Ishikawa (cell line): ENCODE measurements around the gene PRL.

Experiments used
- CEBPB ChIP-seq: IDR thresholded peaks from 2 replicates; pipeline ENCODE4 v1.6.1; 2012
- CREB1 ChIP-seq: IDR thresholded peaks from 2 replicates; pipeline ENCODE4 v1.6.1; 2012; ENCODE audit warnings: low read depth
- EGR1 ChIP-seq: IDR thresholded peaks from 2 replicates; pipeline ENCODE4 v1.6.1; 2012
- EP300 ChIP-seq: IDR thresholded peaks from 2 replicates; pipeline ENCODE4 v1.6.1; 2012; ENCODE audit warnings: borderline replicate concordance
- FOXM1 ChIP-seq: IDR thresholded peaks from 2 replicates; pipeline ENCODE4 v1.6.1; 2012; ENCODE audit warnings: low read depth, borderline replicate concordance
- MAX ChIP-seq: IDR thresholded peaks from 2 replicates; pipeline ENCODE4 v1.6.1; 2012
- NFIC ChIP-seq: IDR thresholded peaks from 2 replicates; pipeline ENCODE4 v1.6.1; 2012
- RAD21 ChIP-seq: IDR thresholded peaks from 2 replicates; pipeline ENCODE4 v1.6.1; 2012; ENCODE audit warnings: low read depth
- TAF1 ChIP-seq: IDR thresholded peaks from 2 replicates; pipeline ENCODE4 v1.6.1; 2012; ENCODE audit warnings: low read depth, mild to moderate bottlenecking
- TCF12 ChIP-seq: IDR thresholded peaks from 2 replicates; pipeline ENCODE4 v1.6.1; 2012; ENCODE audit warnings: low read depth
- TEAD4 ChIP-seq: IDR thresholded peaks from 2 replicates; pipeline ENCODE4 v1.6.1; 2012
- USF1 ChIP-seq: IDR thresholded peaks from 2 replicates; pipeline ENCODE4 v1.6.1; 2012
- YY1 ChIP-seq: IDR thresholded peaks from 2 replicates; pipeline ENCODE4 v1.6.1; 2012; ENCODE audit warnings: low read depth
- ZBTB7A ChIP-seq: IDR thresholded peaks from 2 replicates; pipeline ENCODE4 v1.6.1; 2012; ENCODE audit warnings: low read depth
- TF ChIP-seq, protein P1 (sequence below): IDR thresholded peaks from 2 replicates; pipeline ENCODE4 v1.6.1; 2012; ENCODE audit warnings: low read depth, mild to moderate bottlenecking

PRL gene

GRCh38 chr6:22313796-22314195, 17.0 kb upstream of the PRL start:
- TF ChIP-seq TEAD4 (no peak), EP300 (no peak), TCF12 (no peak), EGR1 (no peak), MAX (no peak), TAF1 (no peak), USF1 (no peak), NFIC (no peak), CEBPB (no peak), RAD21 (no peak), FOXM1 (no peak), ZBTB7A (no peak), CREB1 (no peak), YY1 (no peak)
- TF ChIP-seq, protein P1, sequence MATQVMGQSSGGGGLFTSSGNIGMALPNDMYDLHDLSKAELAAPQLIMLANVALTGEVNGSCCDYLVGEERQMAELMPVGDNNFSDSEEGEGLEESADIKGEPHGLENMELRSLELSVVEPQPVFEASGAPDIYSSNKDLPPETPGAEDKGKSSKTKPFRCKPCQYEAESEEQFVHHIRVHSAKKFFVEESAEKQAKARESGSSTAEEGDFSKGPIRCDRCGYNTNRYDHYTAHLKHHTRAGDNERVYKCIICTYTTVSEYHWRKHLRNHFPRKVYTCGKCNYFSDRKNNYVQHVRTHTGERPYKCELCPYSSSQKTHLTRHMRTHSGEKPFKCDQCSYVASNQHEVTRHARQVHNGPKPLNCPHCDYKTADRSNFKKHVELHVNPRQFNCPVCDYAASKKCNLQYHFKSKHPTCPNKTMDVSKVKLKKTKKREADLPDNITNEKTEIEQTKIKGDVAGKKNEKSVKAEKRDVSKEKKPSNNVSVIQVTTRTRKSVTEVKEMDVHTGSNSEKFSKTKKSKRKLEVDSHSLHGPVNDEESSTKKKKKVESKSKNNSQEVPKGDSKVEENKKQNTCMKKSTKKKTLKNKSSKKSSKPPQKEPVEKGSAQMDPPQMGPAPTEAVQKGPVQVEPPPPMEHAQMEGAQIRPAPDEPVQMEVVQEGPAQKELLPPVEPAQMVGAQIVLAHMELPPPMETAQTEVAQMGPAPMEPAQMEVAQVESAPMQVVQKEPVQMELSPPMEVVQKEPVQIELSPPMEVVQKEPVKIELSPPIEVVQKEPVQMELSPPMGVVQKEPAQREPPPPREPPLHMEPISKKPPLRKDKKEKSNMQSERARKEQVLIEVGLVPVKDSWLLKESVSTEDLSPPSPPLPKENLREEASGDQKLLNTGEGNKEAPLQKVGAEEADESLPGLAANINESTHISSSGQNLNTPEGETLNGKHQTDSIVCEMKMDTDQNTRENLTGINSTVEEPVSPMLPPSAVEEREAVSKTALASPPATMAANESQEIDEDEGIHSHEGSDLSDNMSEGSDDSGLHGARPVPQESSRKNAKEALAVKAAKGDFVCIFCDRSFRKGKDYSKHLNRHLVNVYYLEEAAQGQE = no peak

DNA sequence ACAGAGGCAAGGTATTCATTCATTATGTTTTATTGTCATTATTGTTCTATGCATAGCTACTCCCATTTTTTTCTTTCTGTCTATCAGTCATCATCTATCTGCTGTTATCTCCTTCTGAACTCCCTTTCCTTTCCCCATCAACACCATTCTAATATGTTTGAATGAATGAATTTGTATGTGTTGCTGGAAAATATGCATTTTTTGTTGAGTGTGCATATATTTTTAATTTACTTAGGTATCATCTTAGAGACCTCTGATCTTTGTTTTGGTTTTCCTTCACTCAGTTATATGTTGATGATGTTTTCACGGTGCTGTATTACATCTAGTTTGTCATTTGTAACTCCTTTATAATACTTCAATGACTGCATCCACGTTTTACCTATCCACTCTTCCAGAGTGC, 12.1 kb upstream of the PRL start:
- TF ChIP-seq TAF1 = no peak
- no peak for TF ChIP-seq TCF12
- no peak for TF ChIP-seq CEBPB
- TF ChIP-seq TEAD4 = no peak
- TF ChIP-seq EGR1 = no peak
- TF ChIP-seq YY1 = no peak
- no peak for TF ChIP-seq FOXM1

DNA sequence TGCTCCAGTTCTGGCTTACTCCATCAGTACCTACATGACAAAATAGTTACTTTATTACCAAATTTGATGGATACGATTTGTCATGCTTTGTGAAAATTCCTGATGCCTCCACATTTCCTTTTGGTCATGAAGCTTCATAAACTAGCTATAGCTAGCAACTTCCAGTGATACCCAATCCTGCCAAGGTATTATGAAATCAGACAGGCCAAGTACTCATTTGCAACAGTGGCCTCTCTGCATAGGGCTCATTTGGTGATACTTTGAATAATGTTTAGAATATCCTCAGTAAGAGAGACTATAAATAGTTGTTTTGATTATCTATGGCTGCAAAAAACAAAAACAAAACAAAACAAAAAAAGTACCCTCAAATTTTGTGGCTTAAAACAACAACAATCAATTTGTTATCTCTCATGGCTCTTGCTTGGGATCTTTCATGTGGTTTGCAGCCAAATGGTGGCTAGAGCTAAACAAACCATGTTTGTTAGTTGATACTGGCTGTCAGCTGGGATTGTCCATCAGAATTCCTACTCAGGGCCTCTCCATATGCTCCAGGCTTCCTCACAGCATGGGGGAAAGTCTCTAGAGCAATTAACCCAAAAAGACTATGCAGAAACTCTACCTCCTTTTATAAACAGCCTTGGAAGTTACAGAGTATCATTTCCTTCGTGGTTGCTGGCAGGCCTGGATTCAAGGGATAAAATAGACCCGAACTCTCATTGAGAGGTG, 10.1 kb upstream of the PRL start:
- TF ChIP-seq TAF1 = no peak
- no peak for TF ChIP-seq YY1
- TF ChIP-seq CEBPB = no peak
- TF ChIP-seq NFIC = no peak
- no peak for TF ChIP-seq FOXM1
- no peak for TF ChIP-seq USF1
- no peak for TF ChIP-seq ZBTB7A

DNA sequence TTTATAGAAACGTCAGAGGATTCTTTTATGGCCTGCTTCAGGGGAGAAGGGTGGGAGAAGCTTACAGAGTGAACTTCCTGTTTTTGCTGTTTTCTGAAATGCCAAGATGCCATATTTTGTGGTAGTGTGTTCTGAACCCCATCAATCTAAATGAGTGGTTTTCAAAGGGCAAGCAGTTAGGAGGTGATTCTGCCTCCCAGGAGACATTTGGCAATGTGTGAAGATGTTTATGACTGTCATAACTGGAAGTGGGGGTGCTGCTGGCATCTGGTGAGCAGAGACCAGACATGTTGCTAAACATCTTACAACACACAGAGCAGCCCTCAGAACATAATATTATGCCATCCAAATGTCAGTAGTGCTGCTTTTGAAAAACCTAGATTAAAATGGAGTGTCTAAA, 6.0 kb upstream of the PRL start:
- TF ChIP-seq CREB1 (no peak), TAF1 (no peak), YY1 (no peak), FOXM1 (no peak), TEAD4 (no peak)
- TF ChIP-seq, protein P1 = no peak

GRCh38 chr6:22300273-22300998, 3.6 kb upstream of the PRL start:
- no peak for TF ChIP-seq EP300
- TF ChIP-seq EGR1 = no peak
- TF ChIP-seq, protein P1 = no peak
- no peak for TF ChIP-seq TEAD4
- no peak for TF ChIP-seq RAD21
- no peak for TF ChIP-seq CREB1
- no peak for TF ChIP-seq ZBTB7A
- TF ChIP-seq TAF1 = no peak
- TF ChIP-seq CEBPB = no peak
- TF ChIP-seq USF1 = no peak
- no peak for TF ChIP-seq FOXM1
- no peak for TF ChIP-seq YY1
- TF ChIP-seq MAX = no peak
- TF ChIP-seq TCF12 = no peak
- TF ChIP-seq NFIC = no peak
